ENCODE measurements around the gene ABCA1. TPM values are rescaled to one million over a fixed set of nuclear protein-coding genes. Genes with fewer than 3 reads are reported as not detected.

The ABCA1 gene
- total RNA-seq, 6 experiments from 2014 or later, result 45.8 to 107 (median 61.4) TPM

- Histone ChIP-seq H3K9me3 (no peaks in the 10 kb centered on the region), H3K27me3 (no peaks in the 10 kb centered on the region), H3K4me3 (no peak overlapping the region), H3K36me3 (no peaks in the 10 kb centered on the region), H3K27ac (no peak overlapping the region), H3K4me1 (peaks cover 0 to 4% (median 0%) of the 10 kb centered on the region in 4 donors)
- WGBS (ENCODE audit: insufficient coverage, low coverage, low lambda C conversion rate, missing lambda C conversion rate), result 63% methylated on average over 8 of the region's 8 CpGs
- intact Hi-C loops (cut with DNase I), result no loop called here
- TF ChIP-seq, protein P1, sequence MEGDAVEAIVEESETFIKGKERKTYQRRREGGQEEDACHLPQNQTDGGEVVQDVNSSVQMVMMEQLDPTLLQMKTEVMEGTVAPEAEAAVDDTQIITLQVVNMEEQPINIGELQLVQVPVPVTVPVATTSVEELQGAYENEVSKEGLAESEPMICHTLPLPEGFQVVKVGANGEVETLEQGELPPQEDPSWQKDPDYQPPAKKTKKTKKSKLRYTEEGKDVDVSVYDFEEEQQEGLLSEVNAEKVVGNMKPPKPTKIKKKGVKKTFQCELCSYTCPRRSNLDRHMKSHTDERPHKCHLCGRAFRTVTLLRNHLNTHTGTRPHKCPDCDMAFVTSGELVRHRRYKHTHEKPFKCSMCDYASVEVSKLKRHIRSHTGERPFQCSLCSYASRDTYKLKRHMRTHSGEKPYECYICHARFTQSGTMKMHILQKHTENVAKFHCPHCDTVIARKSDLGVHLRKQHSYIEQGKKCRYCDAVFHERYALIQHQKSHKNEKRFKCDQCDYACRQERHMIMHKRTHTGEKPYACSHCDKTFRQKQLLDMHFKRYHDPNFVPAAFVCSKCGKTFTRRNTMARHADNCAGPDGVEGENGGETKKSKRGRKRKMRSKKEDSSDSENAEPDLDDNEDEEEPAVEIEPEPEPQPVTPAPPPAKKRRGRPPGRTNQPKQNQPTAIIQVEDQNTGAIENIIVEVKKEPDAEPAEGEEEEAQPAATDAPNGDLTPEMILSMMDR (IDR thresholded peaks at IDR 0.05), result no peak
- DNase-seq, result no peak
- ATAC-seq, result no peak
Measured at GRCh38 chr9:104974053-104974962, 46.4 kb upstream of the ABCA1 start.

DNA sequence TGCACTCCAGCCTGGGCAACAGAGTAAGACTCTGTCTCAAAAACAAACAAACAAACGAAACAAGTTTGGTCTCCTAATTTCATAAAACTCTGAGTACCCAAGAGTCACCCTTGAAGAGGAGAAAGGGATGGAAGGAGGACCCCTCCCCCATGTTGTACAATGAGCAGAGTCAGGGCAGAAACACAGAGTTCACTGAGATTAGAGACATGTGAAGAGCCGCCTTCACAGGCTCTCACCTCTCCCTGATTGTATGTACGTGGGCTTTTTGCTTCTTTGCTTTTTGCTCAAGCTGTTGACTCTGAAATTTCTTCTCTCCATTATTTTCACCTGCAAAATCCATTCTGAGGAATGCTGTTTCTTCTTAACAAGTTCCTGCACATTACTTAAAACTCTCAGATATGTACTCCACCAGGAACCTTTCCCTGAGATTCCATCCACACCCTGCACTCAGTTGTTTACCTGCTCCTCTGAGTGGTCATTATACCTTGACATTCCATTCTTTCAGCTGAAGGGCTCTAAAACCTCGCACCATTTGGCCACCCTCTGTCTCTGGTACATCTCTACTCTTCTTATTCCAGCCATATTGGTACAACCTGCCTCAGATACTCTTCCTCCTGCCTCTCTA lies 44.4 kb upstream of the ABCA1 start:
- 77% methylated on average over 3 of the region's 4 CpGs for WGBS (ENCODE audit: insufficient coverage, low coverage, low lambda C conversion rate, missing lambda C conversion rate)
- Histone ChIP-seq H3K4me1 (peaks cover 0 to 11% (median 2%) of the 10 kb centered on the region in 4 donors), H3K27ac (no peak overlapping the region), H3K4me3 (no peak overlapping the region), H3K27me3 (no peaks in the 10 kb centered on the region), H3K36me3 (no peaks in the 10 kb centered on the region), H3K9me3 (no peaks in the 10 kb centered on the region)
- DNase-seq (no peak), ATAC-seq (no peak)
- no peak for TF ChIP-seq POLR2A (IDR thresholded peaks at IDR 0.05)
- TF ChIP-seq, protein P1 (IDR thresholded peaks at IDR 0.05), result no peak
- intact Hi-C loops (cut with DNase I), result no loop called here

GRCh38 chr9:104971511-104971910 lies 43.6 kb upstream of the ABCA1 start:
- Histone ChIP-seq H3K4me1 (peaks cover 0 to 11% (median 2%) of the 10 kb centered on the region in 4 donors), H3K9me3 (no peaks in the 10 kb centered on the region), H3K27me3 (no peaks in the 10 kb centered on the region), H3K4me3 (no peak overlapping the region), H3K36me3 (no peaks in the 10 kb centered on the region), H3K27ac (no peak overlapping the region)
- no peak for DNase-seq
- ATAC-seq, result no peak
- TF ChIP-seq, protein P1 (IDR thresholded peaks at IDR 0.05), result no peak
- TF ChIP-seq POLR2A (IDR thresholded peaks at IDR 0.05), result no peak
- intact Hi-C loops (cut with DNase I), result no loop called here
- 82% methylated on average over 3 of the region's 3 CpGs for WGBS (ENCODE audit: insufficient coverage, low coverage, low lambda C conversion rate, missing lambda C conversion rate)

DNA sequence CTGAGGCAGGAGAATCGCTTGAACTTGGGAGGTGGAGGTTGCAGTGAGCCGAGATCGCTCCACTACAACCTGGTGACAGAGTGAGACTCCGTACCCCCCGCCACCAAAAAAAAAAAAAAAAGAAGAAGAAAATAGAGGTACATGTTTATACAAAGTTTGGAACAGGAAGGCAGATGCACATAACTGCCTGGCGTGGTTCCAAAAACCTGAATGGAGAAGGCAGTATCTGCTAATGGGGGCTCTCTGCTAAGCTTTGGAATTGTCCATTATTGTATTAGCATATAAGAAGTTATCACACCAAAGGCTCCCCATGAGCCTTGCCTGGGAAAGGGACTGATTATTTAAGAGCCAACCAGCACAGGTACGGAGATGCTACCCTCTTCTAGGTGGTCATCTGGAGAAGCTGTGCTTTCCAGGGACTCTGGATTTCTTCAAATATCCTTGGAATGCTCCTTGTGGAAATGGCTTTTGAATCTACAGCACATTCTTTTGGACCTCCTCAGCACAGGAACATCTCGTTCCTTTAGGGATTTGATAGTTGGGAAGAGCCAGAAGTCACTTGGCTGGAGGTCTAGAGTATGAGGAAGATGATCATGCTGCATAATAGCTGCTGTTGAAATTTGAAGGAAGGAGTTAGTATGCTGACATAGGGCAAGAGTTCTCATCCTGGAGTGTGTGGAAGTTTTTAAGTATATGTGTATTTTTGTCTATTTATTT lies 42.5 kb upstream of the ABCA1 start:
- H3K36me3 ChIP-seq, result no peaks in the 10 kb centered on the region
- H3K27ac ChIP-seq, result no peak overlapping the region
- H3K9me3 ChIP-seq, result no peaks in the 10 kb centered on the region
- DNase-seq (no peak), ATAC-seq (no peak)
- WGBS (ENCODE audit: insufficient coverage, low coverage, low lambda C conversion rate, missing lambda C conversion rate), result 71% methylated on average over 3 of the region's 8 CpGs
- H3K4me1 ChIP-seq, result peaks cover 0 to 11% (median 2%) of the 10 kb centered on the region in 4 donors
- H3K4me3 ChIP-seq, result no peak overlapping the region
- H3K27me3 ChIP-seq, result no peaks in the 10 kb centered on the region
- intact Hi-C loops (cut with DNase I), result no loop called here
- no peak for TF ChIP-seq POLR2A (IDR thresholded peaks at IDR 0.05)
- TF ChIP-seq, protein P1 (IDR thresholded peaks at IDR 0.05), result no peak

Data from right lobe of liver (tissue), 6 donors.